ENCODE measurements around the gene KIF18B. TPM values are rescaled to one million over a fixed set of nuclear protein-coding genes. Genes with fewer than 3 reads are reported as not detected.

The KIF18B gene
- total RNA-seq, 4 donors from 2014 or later, result 0.08 to 0.35 (median 0.27) TPM; not detected in 1

DNA sequence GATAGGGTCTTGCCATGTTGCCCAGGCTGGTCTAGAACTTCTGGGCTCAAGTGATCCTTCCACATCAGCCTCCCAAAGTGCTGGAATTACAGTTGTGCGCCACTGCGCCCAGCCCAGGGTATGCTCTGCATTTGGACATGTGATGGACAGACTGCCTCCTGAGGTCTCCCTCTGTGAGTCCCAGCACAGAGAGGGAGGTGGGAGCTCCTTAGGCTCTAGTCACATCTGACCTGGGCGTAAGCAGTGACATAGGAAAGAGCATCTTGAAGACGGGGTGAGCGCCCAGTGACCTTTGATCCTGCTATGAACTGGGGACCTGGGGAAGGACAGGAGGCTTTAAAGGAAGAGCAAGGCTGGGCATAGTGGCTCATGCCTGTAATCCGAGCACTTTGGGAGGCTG lies 30.1 kb downstream of the KIF18B start:
- H3K27me3 ChIP-seq, result peaks cover 8% of the 10 kb centered on the region
- no peaks in the 10 kb centered on the region for H3K36me3 ChIP-seq
- H3K27ac ChIP-seq, result peak overlapping the region in 3 of 4 donors; percentile 21 to 63 (median 24)
- 81% methylated on average over 3 of the region's 6 CpGs; no CpG with 5 or more reads in 1 of the 2 donors for WGBS, 2 donors (ENCODE audit: low coverage in 1 of 2)
- no peaks in the 10 kb centered on the region for H3K9me3 ChIP-seq
- TF ChIP-seq POLR2AphosphoS5 (IDR thresholded peaks at IDR 0.05) (no peak), EP300 (IDR thresholded peaks at IDR 0.05) (no peak), POLR2A (IDR thresholded peaks at IDR 0.05) (no peak)
- TF ChIP-seq, protein P1, sequence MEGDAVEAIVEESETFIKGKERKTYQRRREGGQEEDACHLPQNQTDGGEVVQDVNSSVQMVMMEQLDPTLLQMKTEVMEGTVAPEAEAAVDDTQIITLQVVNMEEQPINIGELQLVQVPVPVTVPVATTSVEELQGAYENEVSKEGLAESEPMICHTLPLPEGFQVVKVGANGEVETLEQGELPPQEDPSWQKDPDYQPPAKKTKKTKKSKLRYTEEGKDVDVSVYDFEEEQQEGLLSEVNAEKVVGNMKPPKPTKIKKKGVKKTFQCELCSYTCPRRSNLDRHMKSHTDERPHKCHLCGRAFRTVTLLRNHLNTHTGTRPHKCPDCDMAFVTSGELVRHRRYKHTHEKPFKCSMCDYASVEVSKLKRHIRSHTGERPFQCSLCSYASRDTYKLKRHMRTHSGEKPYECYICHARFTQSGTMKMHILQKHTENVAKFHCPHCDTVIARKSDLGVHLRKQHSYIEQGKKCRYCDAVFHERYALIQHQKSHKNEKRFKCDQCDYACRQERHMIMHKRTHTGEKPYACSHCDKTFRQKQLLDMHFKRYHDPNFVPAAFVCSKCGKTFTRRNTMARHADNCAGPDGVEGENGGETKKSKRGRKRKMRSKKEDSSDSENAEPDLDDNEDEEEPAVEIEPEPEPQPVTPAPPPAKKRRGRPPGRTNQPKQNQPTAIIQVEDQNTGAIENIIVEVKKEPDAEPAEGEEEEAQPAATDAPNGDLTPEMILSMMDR (IDR thresholded peaks at IDR 0.05), result no peak
- no peak overlapping the region for H3K4me3 ChIP-seq
- peaks cover 0 to 35% (median 14%) of the 10 kb centered on the region in 3 donors for H3K4me1 ChIP-seq
- ATAC-seq, result no peak

DNA sequence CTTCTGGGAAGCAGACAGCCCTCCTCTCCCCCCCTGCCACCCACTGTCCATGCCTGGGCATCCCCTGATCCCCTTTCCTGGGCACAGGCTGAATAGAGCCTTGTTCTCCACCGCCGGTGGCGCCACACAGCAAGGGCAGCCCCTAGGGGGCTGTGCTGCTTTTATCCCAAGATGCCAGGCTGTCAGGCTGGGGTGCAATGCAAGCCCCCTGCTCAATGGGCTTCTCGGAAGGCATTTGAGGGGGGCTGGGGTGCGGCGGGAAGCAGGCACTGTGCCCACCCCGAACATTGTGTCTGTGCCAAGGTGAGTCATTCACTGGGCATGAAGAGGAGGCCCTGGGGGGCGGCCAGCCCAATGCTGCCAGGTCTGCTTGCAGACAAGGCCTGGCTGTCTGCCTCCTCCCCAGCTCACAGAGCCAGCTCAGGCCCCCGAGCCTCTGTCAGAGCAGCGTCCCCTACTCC lies 30.8 kb downstream of the KIF18B start:
- ATAC-seq, result peak; percentile 61
- no peaks in the 10 kb centered on the region for H3K9me3 ChIP-seq
- peaks cover 0 to 35% (median 14%) of the 10 kb centered on the region in 3 donors for H3K4me1 ChIP-seq
- H3K36me3 ChIP-seq, result no peaks in the 10 kb centered on the region
- H3K27ac ChIP-seq, result peak overlapping the region in 3 of 4 donors; percentile 63 to 73 (median 69)
- peaks cover 14% of the 10 kb centered on the region for H3K27me3 ChIP-seq
- H3K4me3 ChIP-seq, result no peak overlapping the region
- no CpG with 5 or more reads among the region's 10 CpGs for WGBS, 2 donors (ENCODE audit: low coverage in 1 of 2)
- TF ChIP-seq POLR2A (IDR thresholded peaks at IDR 0.05) (no peak), POLR2AphosphoS5 (IDR thresholded peaks at IDR 0.05) (peak; percentile 74)

DNA sequence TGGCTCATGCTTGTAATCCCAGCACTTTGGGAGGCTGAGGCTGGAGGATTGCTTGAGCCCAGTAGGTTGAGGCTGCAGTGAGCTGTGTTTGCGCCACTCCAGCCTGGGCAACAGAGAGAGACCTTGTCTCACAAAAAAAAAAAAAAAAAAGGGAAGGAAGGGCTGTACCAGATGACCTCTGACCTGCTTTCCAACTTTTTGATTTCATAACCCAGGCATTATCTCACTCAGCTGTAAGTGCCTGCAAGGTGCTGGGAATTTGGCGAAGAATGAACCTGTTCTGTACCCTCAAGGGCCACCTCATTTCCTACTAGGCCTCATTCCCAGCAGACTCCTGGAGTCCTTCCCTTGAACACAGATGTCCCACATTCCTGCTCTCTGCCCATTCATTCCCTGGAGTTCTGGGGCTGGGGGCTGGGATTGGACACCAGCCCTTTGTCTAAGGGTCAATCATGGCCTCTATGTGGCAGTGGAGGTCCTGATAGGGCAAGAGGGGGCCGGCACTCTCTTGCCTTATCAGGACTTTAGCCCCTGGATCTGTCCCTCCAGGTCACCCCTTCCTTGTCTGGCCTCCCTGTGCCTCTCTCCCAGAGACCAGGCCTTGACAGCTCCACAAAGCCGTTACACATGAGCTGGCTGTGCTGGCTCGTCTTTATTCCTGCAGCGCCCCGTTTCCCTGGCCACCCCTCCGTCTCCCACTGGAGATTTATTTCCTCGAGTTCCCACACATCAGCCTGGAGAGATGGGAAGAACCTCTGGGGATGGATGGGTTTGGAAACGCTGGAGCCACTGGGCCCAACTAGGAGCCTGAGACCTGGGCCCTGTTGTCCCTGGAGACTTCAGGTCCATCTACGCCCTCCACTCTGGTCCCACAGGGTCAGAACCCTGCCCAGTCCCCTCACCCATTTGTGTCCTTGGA lies 31.5 kb downstream of the KIF18B start:
- 69 to 100% methylated on average over 2 to 6 of the region's 11 CpGs for WGBS, 2 donors (ENCODE audit: low coverage in 1 of 2)

GRCh38 chr17:44915321-44915726 lies 32.2 kb downstream of the KIF18B start, which contains the start of gene GFAP:
GFAP (minus strand) TSS chr17:44915500; CDS start chr17:44915486, 14 bp downstream.
- Histone ChIP-seq H3K4me3 (no peak within 1 kb of the TSS), H3K36me3 (no peaks in the 10 kb centered on the region), H3K4me1 (peaks cover 0 to 40% (median 19%) of the 10 kb centered on the region in 3 donors), H3K27me3 (peaks cover 22% of the 10 kb centered on the region), H3K27ac (peak within 1 kb of the TSS in 3 of 4 donors; percentile 63 to 73 (median 69)), H3K9me3 (no peaks in the 10 kb centered on the region)
- no peak for ATAC-seq
- TF ChIP-seq, protein P1 (IDR thresholded peaks at IDR 0.05), result no peak
- no peak for TF ChIP-seq EP300 (IDR thresholded peaks at IDR 0.05)
- no peak for TF ChIP-seq POLR2A (IDR thresholded peaks at IDR 0.05)
- TF ChIP-seq POLR2AphosphoS5 (IDR thresholded peaks at IDR 0.05), result no peak
- WGBS, 2 donors (ENCODE audit: low coverage in 1 of 2), result 93% methylated on average over 3 of the region's 17 CpGs; no CpG with 5 or more reads in 1 of the 2 donors

More for the DNA sequence above, 31.5 kb downstream of the KIF18B start:
- Histone ChIP-seq H3K36me3 (no peaks in the 10 kb centered on the region), H3K4me3 (no peak overlapping the region), H3K9me3 (no peaks in the 10 kb centered on the region), H3K4me1 (peaks cover 0 to 41% (median 19%) of the 10 kb centered on the region in 3 donors), H3K27me3 (peaks cover 21% of the 10 kb centered on the region), H3K27ac (peak overlapping the region in 3 of 4 donors; percentile 63 to 73 (median 69))
- ATAC-seq, result no peak
- TF ChIP-seq EP300 (IDR thresholded peaks at IDR 0.05), result no peak
- no peak for TF ChIP-seq POLR2A (IDR thresholded peaks at IDR 0.05)
- TF ChIP-seq, protein P1 (IDR thresholded peaks at IDR 0.05), result no peak
- no peak for TF ChIP-seq POLR2AphosphoS5 (IDR thresholded peaks at IDR 0.05)

DNA sequence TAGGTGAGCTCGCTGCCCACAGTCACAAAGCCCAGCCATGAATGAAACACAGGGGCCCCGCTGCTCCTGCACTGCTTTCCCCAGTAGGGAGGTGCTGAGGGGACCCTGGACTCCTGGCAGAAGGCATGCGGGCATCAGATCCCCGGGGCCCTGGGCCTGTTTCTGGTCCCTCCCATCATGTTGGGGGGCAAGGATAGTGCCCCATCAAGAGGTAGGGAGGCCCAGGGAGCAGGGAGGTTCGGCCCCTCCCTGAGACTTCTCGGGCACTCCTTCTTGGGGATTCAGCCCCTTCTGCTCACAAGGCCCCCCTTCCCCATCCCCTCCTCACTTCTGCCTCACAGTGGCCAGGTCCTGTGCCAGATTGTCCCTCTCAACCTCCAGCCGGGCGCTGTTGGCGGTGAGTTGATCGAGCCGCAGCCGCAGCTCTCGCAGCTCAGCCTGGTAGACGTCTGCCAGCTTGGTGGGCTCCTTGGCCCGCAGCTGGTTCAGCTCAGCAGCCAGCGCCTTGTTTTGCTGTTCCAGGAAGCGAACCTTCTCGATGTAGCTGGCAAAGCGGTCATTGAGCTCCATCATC lies 32.8 kb downstream of the KIF18B start:
- TF ChIP-seq POLR2AphosphoS5 (IDR thresholded peaks at IDR 0.05) (no peak), EP300 (IDR thresholded peaks at IDR 0.05) (no peak)
- Histone ChIP-seq H3K27ac (no peak overlapping the region), H3K27me3 (peaks cover 22% of the 10 kb centered on the region), H3K4me1 (peaks cover 0 to 36% (median 19%) of the 10 kb centered on the region in 3 donors), H3K36me3 (no peaks in the 10 kb centered on the region), H3K4me3 (no peak overlapping the region), H3K9me3 (no peaks in the 10 kb centered on the region)
- 100% methylated on average over 2 of the region's 19 CpGs; no CpG with 5 or more reads in 1 of the 2 donors for WGBS, 2 donors (ENCODE audit: low coverage in 1 of 2)
- ATAC-seq, result no peak
